Measurements from ENCODE around the gene POFUT2. TPM values are rescaled to one million over a fixed set of nuclear protein-coding genes. Genes with fewer than 3 reads are reported as not detected.
A peak's percentile ranks its signal among the peaks of the same experiment; 100 is the strongest.

POFUT2 gene
- total RNA-seq, 1 experiment from 2014 or later = 27.7 TPM

- no peak for DNase-seq (ENCODE audit: low spot score)
Observed at GRCh38 chr21:45249626-45250025, 38.1 kb downstream of the POFUT2 start.

GRCh38 chr21:45248893-45249381 lies 38.8 kb downstream of the POFUT2 start:
- DNase-seq (ENCODE audit: low spot score) = no peak

GRCh38 chr21:45248301-45248892 lies 39.3 kb downstream of the POFUT2 start:
- no peak for DNase-seq (ENCODE audit: low spot score)

- no peak for DNase-seq (ENCODE audit: low spot score)
Observed at GRCh38 chr21:45246386-45247320, 41.0 kb downstream of the POFUT2 start.

GRCh38 chr21:45244799-45245340 lies 42.8 kb downstream of the POFUT2 start:
- no peak for DNase-seq (ENCODE audit: low spot score)

GRCh38 chr21:45243603-45244002 lies 44.1 kb downstream of the POFUT2 start:
- no peak for DNase-seq (ENCODE audit: low spot score)

GRCh38 chr21:45241357-45241756 lies 46.3 kb downstream of the POFUT2 start:
- DNase-seq (ENCODE audit: low spot score) = no peak

GRCh38 chr21:45237401-45237800 lies 50.3 kb downstream of the POFUT2 start:
- DNase-seq (ENCODE audit: low spot score) = no peak

GRCh38 chr21:45236481-45236880 lies 51.2 kb downstream of the POFUT2 start:
- no peak for DNase-seq (ENCODE audit: low spot score)

GRCh38 chr21:45235488-45235887 lies 52.2 kb downstream of the POFUT2 start:
- DNase-seq (ENCODE audit: low spot score) = no peak

GRCh38 chr21:45234965-45235364 lies 52.7 kb downstream of the POFUT2 start:
- DNase-seq (ENCODE audit: low spot score) = no peak

GRCh38 chr21:45234127-45234526 lies 53.6 kb downstream of the POFUT2 start:
- DNase-seq (ENCODE audit: low spot score) = no peak

- DNase-seq (ENCODE audit: low spot score) = no peak
Observed at GRCh38 chr21:45231705-45232104, 56.0 kb downstream of the POFUT2 start.

- no peak for DNase-seq (ENCODE audit: low spot score)
Observed at GRCh38 chr21:45228656-45229240, 58.9 kb downstream of the POFUT2 start.

GRCh38 chr21:45228171-45228641 lies 59.5 kb downstream of the POFUT2 start:
- DNase-seq (ENCODE audit: low spot score) = peak; percentile 90

- no peak for DNase-seq (ENCODE audit: low spot score)
Observed at GRCh38 chr21:45227735-45228134, 60.0 kb downstream of the POFUT2 start.

GRCh38 chr21:45226540-45227326 lies 61.0 kb downstream of the POFUT2 start:
- DNase-seq (ENCODE audit: low spot score) = no peak

GRCh38 chr21:45225741-45226327 lies 61.9 kb downstream of the POFUT2 start:
- no peak for DNase-seq (ENCODE audit: low spot score)

- no peak for DNase-seq (ENCODE audit: low spot score)
Observed at GRCh38 chr21:45225041-45225740, 62.5 kb downstream of the POFUT2 start.

- no peak for DNase-seq (ENCODE audit: low spot score)
Observed at GRCh38 chr21:45224189-45224938, 63.3 kb downstream of the POFUT2 start.
